Measurements from ENCODE around the gene C16orf74. TPM values are rescaled to one million over a fixed set of nuclear protein-coding genes. Genes with fewer than 3 reads are reported as not detected.

C16orf74 gene
- total RNA-seq, 1 experiment from 2014 or later, result 68.5 TPM

DNA sequence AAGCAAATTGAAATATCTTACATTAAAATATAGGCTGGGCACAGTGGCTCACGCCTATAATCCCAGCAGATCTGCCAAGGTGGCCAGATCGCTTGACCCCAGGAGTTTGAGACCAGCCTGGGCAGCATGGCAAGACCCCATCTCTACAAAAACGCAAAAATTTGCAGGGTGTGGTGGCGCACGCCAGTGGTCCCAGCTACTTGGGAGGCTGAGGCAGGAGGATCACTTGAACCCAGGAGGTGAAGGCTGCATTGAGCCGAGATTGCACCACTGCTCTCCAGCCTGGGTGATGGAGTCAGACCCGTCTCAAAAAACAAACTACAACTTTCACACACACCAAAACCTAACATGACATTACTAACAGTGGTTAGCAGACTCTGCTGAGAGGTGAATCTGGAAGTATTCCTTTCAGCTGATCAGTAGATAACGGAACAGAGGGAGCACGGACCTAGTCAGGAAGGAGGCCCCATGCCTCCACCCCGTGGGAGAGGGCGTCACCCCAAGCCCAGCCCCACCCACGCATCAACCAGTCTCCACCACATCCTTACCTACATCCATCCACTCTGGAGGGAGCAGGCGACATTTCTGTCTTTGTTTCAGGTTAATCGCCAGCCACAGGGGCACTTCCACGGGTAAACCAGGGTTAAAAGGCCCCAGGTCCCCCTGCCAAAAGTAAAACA lies 63.8 kb downstream of the C16orf74 start:
- intact Hi-C loops (cut with micrococcal nuclease), result no loop called here
- TF ChIP-seq, protein P1, sequence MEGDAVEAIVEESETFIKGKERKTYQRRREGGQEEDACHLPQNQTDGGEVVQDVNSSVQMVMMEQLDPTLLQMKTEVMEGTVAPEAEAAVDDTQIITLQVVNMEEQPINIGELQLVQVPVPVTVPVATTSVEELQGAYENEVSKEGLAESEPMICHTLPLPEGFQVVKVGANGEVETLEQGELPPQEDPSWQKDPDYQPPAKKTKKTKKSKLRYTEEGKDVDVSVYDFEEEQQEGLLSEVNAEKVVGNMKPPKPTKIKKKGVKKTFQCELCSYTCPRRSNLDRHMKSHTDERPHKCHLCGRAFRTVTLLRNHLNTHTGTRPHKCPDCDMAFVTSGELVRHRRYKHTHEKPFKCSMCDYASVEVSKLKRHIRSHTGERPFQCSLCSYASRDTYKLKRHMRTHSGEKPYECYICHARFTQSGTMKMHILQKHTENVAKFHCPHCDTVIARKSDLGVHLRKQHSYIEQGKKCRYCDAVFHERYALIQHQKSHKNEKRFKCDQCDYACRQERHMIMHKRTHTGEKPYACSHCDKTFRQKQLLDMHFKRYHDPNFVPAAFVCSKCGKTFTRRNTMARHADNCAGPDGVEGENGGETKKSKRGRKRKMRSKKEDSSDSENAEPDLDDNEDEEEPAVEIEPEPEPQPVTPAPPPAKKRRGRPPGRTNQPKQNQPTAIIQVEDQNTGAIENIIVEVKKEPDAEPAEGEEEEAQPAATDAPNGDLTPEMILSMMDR (IDR thresholded peaks at IDR 0.05; ENCODE audit: unreplicated experiment), result no peak
- H3K27me3 Mint-ChIP-seq (ENCODE audit: insufficient read depth, unreplicated experiment), result no peaks in the 10 kb centered on the region
- H3K9me3 Mint-ChIP-seq (ENCODE audit: unreplicated experiment), result no peaks in the 10 kb centered on the region
- H3K27ac Mint-ChIP-seq (ENCODE audit: low read depth, unreplicated experiment), result no peak overlapping the region
- no peak for DNase-seq (ENCODE audit: unreplicated experiment)
- H3K4me3 Mint-ChIP-seq (ENCODE audit: unreplicated experiment), result peak overlapping the region; percentile 59
- ChIA-PET CTCF (interaction anchor here (1.5 kb wide), 1 partner anchor 13 kb away, joined by 8 read pairs; no protein-coding TSS in a partner anchor), POLR2A (no interaction called here)
- H3K36me3 Mint-ChIP-seq (ENCODE audit: insufficient read depth, unreplicated experiment), result peaks cover 4% of the 10 kb centered on the region
- no TSS peak for BruUV-seq (replicated peaks)
- peaks cover 5% of the 10 kb centered on the region for H3K4me1 Mint-ChIP-seq (ENCODE audit: insufficient read depth, unreplicated experiment)

DNA sequence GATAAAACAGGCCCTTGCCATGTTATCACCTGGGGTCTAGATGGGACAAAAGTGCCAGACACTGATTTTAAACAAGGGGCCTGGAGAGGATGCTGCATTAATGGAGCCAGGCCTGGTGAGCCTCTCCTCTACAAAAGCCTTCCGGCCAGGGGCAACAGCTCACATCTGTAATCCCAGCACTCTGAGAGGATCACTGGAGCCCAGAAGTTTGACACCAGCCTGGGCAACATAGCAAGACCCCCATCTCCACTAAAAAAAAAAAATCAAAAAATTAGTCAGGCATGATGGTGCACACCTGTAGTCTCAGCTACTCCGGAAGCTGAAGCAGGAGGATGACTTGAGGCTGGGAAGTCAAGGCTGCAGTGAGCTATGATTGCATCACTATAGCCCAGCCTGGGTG lies 65.6 kb downstream of the C16orf74 start:
- peaks cover 14% of the 10 kb centered on the region for H3K36me3 Mint-ChIP-seq (ENCODE audit: insufficient read depth, unreplicated experiment)

DNA sequence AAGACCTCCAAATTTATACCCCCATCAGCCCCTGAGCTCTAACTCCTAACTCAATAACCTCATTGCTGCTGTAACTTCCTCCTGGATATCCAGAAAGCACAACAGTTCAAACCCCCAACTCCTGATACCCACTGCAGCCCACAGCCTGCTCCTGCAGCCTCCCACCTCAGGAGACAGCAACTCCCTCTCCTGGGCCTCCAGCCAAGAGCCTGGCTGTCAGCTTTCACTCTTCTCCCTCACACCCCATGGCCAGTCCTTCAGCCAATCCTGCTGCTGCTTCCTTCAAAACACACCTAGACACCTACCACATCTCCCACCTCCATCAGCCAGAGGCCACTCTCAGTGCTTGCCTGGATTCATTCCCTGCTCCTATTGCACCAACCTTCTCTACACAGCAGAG lies 67.5 kb downstream of the C16orf74 start:
- CTCF ChIA-PET, result interaction anchor here (0.7 to 1.9 kb wide), 4 partner anchors 8 to 509 kb away, joined by 3 to 6 read pairs (median 4); no protein-coding TSS in a partner anchor
- H3K27me3 Mint-ChIP-seq (ENCODE audit: insufficient read depth, unreplicated experiment), result no peaks in the 10 kb centered on the region
- H3K36me3 Mint-ChIP-seq (ENCODE audit: insufficient read depth, unreplicated experiment), result peaks cover 19% of the 10 kb centered on the region
- POLR2A ChIA-PET, result no interaction called here
- peak overlapping the region; percentile 1 for H3K27ac Mint-ChIP-seq (ENCODE audit: low read depth, unreplicated experiment)
- intact Hi-C loops (cut with micrococcal nuclease), result no loop called here
- peaks cover 5% of the 10 kb centered on the region for H3K4me1 Mint-ChIP-seq (ENCODE audit: insufficient read depth, unreplicated experiment)
- H3K9me3 Mint-ChIP-seq (ENCODE audit: unreplicated experiment), result no peaks in the 10 kb centered on the region
- no peak for DNase-seq (ENCODE audit: unreplicated experiment)
- TF ChIP-seq, protein P1 (IDR thresholded peaks at IDR 0.05; ENCODE audit: unreplicated experiment), result no peak
- H3K4me3 Mint-ChIP-seq (ENCODE audit: unreplicated experiment), result no peak overlapping the region
- BruUV-seq (replicated peaks), result no TSS peak

More for the DNA sequence above, 65.6 kb downstream of the C16orf74 start:
- DNase-seq (ENCODE audit: unreplicated experiment), result no peak
- no TSS peak for BruUV-seq (replicated peaks)
- ChIA-PET CTCF (interaction anchor here (0.6 to 0.7 kb wide), 3 partner anchors 110 to 408 kb away, joined by 3 to 4 read pairs (median 3); no protein-coding TSS in a partner anchor), POLR2A (interaction anchor here (1.4 kb wide), 1 partner anchor 115 kb away, joined by 3 read pairs; no protein-coding TSS in a partner anchor)
- intact Hi-C loops (cut with micrococcal nuclease), result no loop called here
- Mint-ChIP-seq H3K27ac (ENCODE audit: low read depth, unreplicated experiment) (no peak overlapping the region), H3K4me1 (ENCODE audit: insufficient read depth, unreplicated experiment) (peaks cover 5% of the 10 kb centered on the region), H3K27me3 (ENCODE audit: insufficient read depth, unreplicated experiment) (no peaks in the 10 kb centered on the region), H3K4me3 (ENCODE audit: unreplicated experiment) (no peak overlapping the region), H3K9me3 (ENCODE audit: unreplicated experiment) (no peaks in the 10 kb centered on the region)
- TF ChIP-seq, protein P1 (IDR thresholded peaks at IDR 0.05; ENCODE audit: unreplicated experiment), result no peak

DNA sequence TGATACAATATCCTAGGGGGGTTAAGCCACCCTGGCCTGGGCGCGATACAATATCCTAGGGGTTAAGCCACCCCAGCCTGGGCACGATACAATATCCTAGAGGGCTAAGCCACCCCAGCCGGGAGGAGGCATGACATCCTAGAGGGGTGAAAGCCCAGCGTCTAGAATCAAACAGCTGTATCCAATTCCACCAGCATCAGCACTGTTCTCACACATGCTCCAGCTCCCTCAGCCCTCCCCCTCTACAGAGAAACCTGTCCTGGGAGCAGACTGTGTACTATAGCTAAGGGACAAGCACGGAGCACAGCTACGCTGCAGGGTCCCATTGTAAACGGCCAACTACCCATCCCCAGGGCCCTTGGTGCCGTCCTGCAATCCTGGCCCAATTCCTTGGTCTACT lies 68.4 kb downstream of the C16orf74 start:
- Mint-ChIP-seq H3K27ac (ENCODE audit: low read depth, unreplicated experiment) (peak overlapping the region; percentile 1), H3K4me1 (ENCODE audit: insufficient read depth, unreplicated experiment) (peaks cover 5% of the 10 kb centered on the region), H3K27me3 (ENCODE audit: insufficient read depth, unreplicated experiment) (no peaks in the 10 kb centered on the region), H3K4me3 (ENCODE audit: unreplicated experiment) (no peak overlapping the region), H3K9me3 (ENCODE audit: unreplicated experiment) (no peaks in the 10 kb centered on the region), H3K36me3 (ENCODE audit: insufficient read depth, unreplicated experiment) (peaks cover 21% of the 10 kb centered on the region)
- no TSS peak for BruUV-seq (replicated peaks)
- ChIA-PET POLR2A (no interaction called here), CTCF (interaction anchor here (1.1 kb wide), 1 partner anchor 36 kb away, joined by 3 read pairs; no protein-coding TSS in a partner anchor)
- intact Hi-C loops (cut with micrococcal nuclease), result no loop called here
- no peak for DNase-seq (ENCODE audit: unreplicated experiment)
- TF ChIP-seq, protein P1 (IDR thresholded peaks at IDR 0.05; ENCODE audit: unreplicated experiment), result no peak
